Adrenal gland (tissue), 5 donors: Measurements from ENCODE around the gene DPP6.

Experiments
- POLR2A ChIP-seq, 2 donors: fragments of 450-650 bp; IDR thresholded peaks; one replicate each; pipeline ENCODE4 v1.6.1; 2017; ENCODE audit warnings: antibody characterized with exemption in 2 of 2, mild to moderate bottlenecking in 2 of 2, moderate library complexity in 1 of 2
- TF ChIP-seq, protein P1 (sequence below), 6 experiments: fragments of 450-650 bp in 4 of 6; fragments of 200-600 bp in 2 of 6; sonication (generic) in 1 of 6; IDR thresholded peaks; 1 replicate in 5 of 6; 2 replicates in 1 of 6; pipeline versions ENCODE4 v1.5.1 to v1.8.0; 2016 to 2021; ENCODE audit warnings: antibody characterized with exemption in 6 of 6, mild to moderate bottlenecking in 2 of 6, moderate library complexity in 1 of 6
- donor health status: DM: no; HTN: no; CAD: no.

DNA sequence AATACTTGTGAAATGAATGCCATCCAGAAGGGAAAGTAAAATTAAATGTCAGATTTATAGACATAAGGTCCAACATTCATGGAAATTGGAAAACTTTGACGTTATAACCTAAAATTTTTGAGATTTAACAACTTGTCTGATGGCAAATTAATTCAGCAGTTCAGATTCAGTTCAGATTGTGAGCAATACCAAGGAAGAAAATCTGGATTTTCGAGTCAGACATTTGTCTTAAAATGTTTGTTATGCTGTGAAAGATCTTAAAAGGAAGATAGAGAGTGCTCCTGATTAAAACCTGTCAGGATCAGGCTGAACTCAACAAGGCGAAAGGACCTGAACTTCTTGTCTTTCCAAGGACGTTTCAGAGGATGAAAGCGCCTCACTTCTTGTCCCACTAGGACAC, 629.8 kb downstream of the DPP6 start:
- TF ChIP-seq, protein P1, sequence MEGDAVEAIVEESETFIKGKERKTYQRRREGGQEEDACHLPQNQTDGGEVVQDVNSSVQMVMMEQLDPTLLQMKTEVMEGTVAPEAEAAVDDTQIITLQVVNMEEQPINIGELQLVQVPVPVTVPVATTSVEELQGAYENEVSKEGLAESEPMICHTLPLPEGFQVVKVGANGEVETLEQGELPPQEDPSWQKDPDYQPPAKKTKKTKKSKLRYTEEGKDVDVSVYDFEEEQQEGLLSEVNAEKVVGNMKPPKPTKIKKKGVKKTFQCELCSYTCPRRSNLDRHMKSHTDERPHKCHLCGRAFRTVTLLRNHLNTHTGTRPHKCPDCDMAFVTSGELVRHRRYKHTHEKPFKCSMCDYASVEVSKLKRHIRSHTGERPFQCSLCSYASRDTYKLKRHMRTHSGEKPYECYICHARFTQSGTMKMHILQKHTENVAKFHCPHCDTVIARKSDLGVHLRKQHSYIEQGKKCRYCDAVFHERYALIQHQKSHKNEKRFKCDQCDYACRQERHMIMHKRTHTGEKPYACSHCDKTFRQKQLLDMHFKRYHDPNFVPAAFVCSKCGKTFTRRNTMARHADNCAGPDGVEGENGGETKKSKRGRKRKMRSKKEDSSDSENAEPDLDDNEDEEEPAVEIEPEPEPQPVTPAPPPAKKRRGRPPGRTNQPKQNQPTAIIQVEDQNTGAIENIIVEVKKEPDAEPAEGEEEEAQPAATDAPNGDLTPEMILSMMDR (IDR thresholded peaks at IDR 0.05): no peak
- TF ChIP-seq POLR2A (IDR thresholded peaks at IDR 0.05): no peak
